ENCODE results near the gene RUBCNL. TPM values are rescaled to one million over a fixed set of nuclear protein-coding genes. Genes with fewer than 3 reads are reported as not detected.

The RUBCNL gene
- total and polyA plus RNA-seq, 2 of the 8 experiments (the other 6 are each of a cell fraction or from before 2014, with no cell fraction given), result 2.6 to 4.9 TPM

GRCh38 chr13:46342538-46342937, 44.5 kb downstream of the RUBCNL start:
- H2BK20ac ChIP-seq (ENCODE audit: low read length), result no peak overlapping the region
- no peak overlapping the region for H2BK120ac ChIP-seq (replicated peaks; ENCODE audit: low read depth, low read length)
- ChIA-PET CTCF (ENCODE audit: partially characterized antibody) (interaction anchor here (0.6 kb wide), 1 partner anchor 126 kb away, joined by 3 read pairs; no protein-coding TSS in a partner anchor), POLR2A (ENCODE audit: partially characterized antibody) (no interaction called here)
- H4K91ac ChIP-seq (replicated peaks; ENCODE audit: insufficient read length, low read length), result no peak overlapping the region
- H3K9ac ChIP-seq (replicated peaks in 1 of 4; ENCODE audit: extremely low read depth in 1 of 4, low read depth in 3 of 4, low read length in 3 of 4), result no peak overlapping the region
- H3K23ac ChIP-seq (ENCODE audit: insufficient read length), result no peak overlapping the region
- H2AK5ac ChIP-seq (ENCODE audit: low read depth, low read length), result no peak overlapping the region
- H3K18ac ChIP-seq (ENCODE audit: extremely low read depth, low read length), result no peak overlapping the region
- H2AFZ ChIP-seq (ENCODE audit: low read length), result no peak overlapping the region
- H4K8ac ChIP-seq (ENCODE audit: extremely low read depth, insufficient read depth, low read length), result no peak overlapping the region
- H3K14ac ChIP-seq (ENCODE audit: insufficient read length), result no peak overlapping the region
- no peak overlapping the region for H3K56ac ChIP-seq (replicated peaks; ENCODE audit: insufficient read length, low read depth, low read length)
- no peak overlapping the region for H2BK15ac ChIP-seq (ENCODE audit: low read length)
- H3K4me1 ChIP-seq (replicated peaks in 1 of 4; ENCODE audit: control insufficient read depth in 3 of 4, insufficient read depth in 4 of 4, low read length in 3 of 4), result no peaks in the 10 kb centered on the region
- H4K20me1 ChIP-seq (replicated peaks in 1 of 2; ENCODE audit: control insufficient read depth in 1 of 2, insufficient read depth in 2 of 2, low read length in 2 of 2), result no peaks in the 10 kb centered on the region
- no peak overlapping the region for H2BK5ac ChIP-seq (ENCODE audit: low read depth, low read length)
- H3K79me1 ChIP-seq (ENCODE audit: low read depth, low read length), result no peaks in the 10 kb centered on the region
- no peak overlapping the region for H4K5ac ChIP-seq (ENCODE audit: insufficient read length, low read depth, low read length)
- H3K79me2 ChIP-seq (ENCODE audit: control insufficient read depth in 1 of 2, insufficient read depth in 2 of 2, low read length in 2 of 2), result no peaks in the 10 kb centered on the region
- H3K4ac ChIP-seq (replicated peaks; ENCODE audit: insufficient read length, low read depth, low read length), result no peak overlapping the region
- H3K27me3 ChIP-seq (replicated peaks in 1 of 4; ENCODE audit: control insufficient read depth in 3 of 4, extremely low read depth in 1 of 4, insufficient read depth in 3 of 4, low read length in 3 of 4), result no peaks in the 10 kb centered on the region
- no peaks in the 10 kb centered on the region for H3K23me2 ChIP-seq (ENCODE audit: low read depth, low read length)
- FAIRE-seq (no peak), DNase-seq (ENCODE audit: low read depth in 1 of 2, low spot score in 2 of 2) (no peak)
- H3K4me2 ChIP-seq (ENCODE audit: insufficient read depth in 1 of 2, low read depth in 2 of 2, low read length in 2 of 2), result no peak overlapping the region
- H3K4me3 ChIP-seq (ENCODE audit: extremely low read depth in 1 of 4, insufficient read depth in 2 of 4, low read depth in 3 of 4, low read length in 4 of 4), result no peak overlapping the region
- H3K9me3 ChIP-seq (ENCODE audit: insufficient read depth in 2 of 2, low read depth in 1 of 2, low read length in 1 of 2), result no peaks in the 10 kb centered on the region
- H2BK12ac ChIP-seq (ENCODE audit: low read depth, low read length), result no peak overlapping the region
- 86% methylated on average over 3 of the region's 3 CpGs; no CpG with 5 or more reads in 1 of the 2 experiments for WGBS, 2 experiments (ENCODE audit: extremely low coverage in 1 of 2, insufficient coverage in 1 of 2, insufficient read length in 1 of 2, insufficient replicate concordance in 2 of 2, low coverage in 1 of 2, low lambda C conversion rate in 2 of 2, missing lambda C conversion rate in 1 of 2)
- H3K27ac ChIP-seq (ENCODE audit: low read depth, low read length), result no peak overlapping the region
- H3K36me3 ChIP-seq (ENCODE audit: control insufficient read depth in 2 of 4, insufficient read depth in 4 of 4, low read length in 3 of 4), result no peaks in the 10 kb centered on the region
- TF ChIP-seq JUN (IDR thresholded peaks at IDR 0.05; ENCODE audit: low read depth, low read length) (no peak), CBX8 (IDR thresholded peaks at IDR 0.05; ENCODE audit: borderline replicate concordance, low read depth, low read length) (no peak), POLR2A (IDR thresholded peaks at IDR 0.05; ENCODE audit: control extremely low read depth in 1 of 2, low read depth in 2 of 2, low read length in 2 of 2) (no peak), JUND (IDR thresholded peaks at IDR 0.05; ENCODE audit: low read length) (no peak), NRF1 (IDR thresholded peaks at IDR 0.05; ENCODE audit: low read depth, low read length) (no peak), CTBP2 (IDR thresholded peaks at IDR 0.05; ENCODE audit: borderline replicate concordance, insufficient read depth, insufficient read length, low read length) (no peak), CHD1 (IDR thresholded peaks at IDR 0.05; ENCODE audit: low read depth, low read length) (no peak), ATF2 (IDR thresholded peaks at IDR 0.05; ENCODE audit: low read length) (no peak), E2F6 (IDR thresholded peaks at IDR 0.05) (no peak), SP2 (IDR thresholded peaks at IDR 0.05; ENCODE audit: low read length) (no peak), SP1 (IDR thresholded peaks at IDR 0.05; ENCODE audit: low read depth, low read length) (no peak), TCF12 (IDR thresholded peaks at IDR 0.05; ENCODE audit: low read depth, low read length) (no peak), TBP (IDR thresholded peaks at IDR 0.05; ENCODE audit: low read depth, low read length) (no peak), YY1 (IDR thresholded peaks at IDR 0.05; ENCODE audit: low read depth, low read length) (no peak)

All from H1 (cell line).